SK-MEL-5 (cell line): ENCODE results near the gene POLD2. TPM values are rescaled to one million over a fixed set of nuclear protein-coding genes. Genes with fewer than 3 reads are reported as not detected.
A peak's percentile ranks its signal among the peaks of the same experiment; 100 is the strongest.

Experiments used
- DNase-seq: peaks from one replicate; pipeline ENCODE4 v3.0.0-alpha.2; 2016; ENCODE audit warnings: low read depth, low spot score
- in situ Hi-C: cut with HindIII; loops from 2 replicates; pipeline ENCODE4 v1.10.0; 2016; ENCODE audit warnings: low sequenced_read_pairs, high pct_unique_total_duplicates, low pct_unique_long_range_greater_than_20kb
- total RNA-seq: library from RNA; depleted of rRNA; stranded (reverse); fragments of >200 nt; shearing (Covaris generic); gene quantifications from 2 replicates; pipeline ENCODE4 v1.2.3, GENCODE V29; 2014

Gene POLD2
- total RNA-seq, 1 experiment from 2014 or later: 172 TPM

DNA sequence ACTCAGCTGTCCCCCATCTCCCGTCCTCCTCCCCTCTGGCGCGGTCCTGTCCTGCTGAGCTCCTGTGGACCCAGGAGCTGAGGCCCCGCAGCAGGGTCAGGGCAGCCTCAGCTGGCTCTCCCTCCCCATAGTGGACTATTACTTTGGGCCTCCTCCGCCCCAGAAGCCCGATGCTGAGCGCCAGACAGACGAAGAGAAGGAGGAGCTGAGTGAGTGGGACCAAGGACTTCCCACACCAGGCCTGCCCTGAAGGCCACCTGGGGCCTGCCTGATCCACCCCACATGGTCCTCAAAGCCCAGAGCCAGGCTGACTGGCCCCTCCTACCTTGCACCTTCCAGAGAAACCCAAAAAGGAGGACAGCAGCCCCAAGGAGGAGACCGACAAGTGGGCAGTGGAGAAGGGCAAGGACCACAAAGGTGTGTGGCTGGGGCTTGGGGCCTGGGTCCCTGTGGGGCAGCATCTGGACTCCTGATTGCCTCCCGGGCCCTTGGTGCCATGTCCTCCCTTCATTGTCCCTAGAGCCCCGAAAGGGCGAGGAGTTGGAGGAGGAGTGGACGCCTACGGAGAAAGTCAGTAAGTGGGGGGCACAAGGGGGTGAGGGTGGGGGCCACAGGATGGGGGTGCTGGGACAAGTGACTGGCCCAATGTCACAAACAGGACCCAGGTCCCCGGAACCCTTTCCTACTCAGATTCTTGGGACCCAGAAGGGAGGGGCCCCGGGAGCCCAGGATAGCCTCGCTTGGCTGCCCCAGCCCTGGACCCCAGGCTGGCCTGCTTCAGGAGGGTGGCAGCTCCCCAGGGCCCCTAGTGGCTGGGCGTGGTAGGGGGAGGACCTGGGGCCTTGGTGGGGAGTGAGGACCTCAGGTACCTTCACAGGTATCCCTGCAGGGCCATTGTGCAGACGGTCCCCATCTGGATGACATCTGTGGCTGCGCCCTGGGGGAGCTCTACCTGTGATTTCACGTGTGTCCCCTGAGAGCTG lies 14.3 kb downstream of the POLD2 start:
- in situ Hi-C loops: no loop called here
- DNase-seq: no peak

DNA sequence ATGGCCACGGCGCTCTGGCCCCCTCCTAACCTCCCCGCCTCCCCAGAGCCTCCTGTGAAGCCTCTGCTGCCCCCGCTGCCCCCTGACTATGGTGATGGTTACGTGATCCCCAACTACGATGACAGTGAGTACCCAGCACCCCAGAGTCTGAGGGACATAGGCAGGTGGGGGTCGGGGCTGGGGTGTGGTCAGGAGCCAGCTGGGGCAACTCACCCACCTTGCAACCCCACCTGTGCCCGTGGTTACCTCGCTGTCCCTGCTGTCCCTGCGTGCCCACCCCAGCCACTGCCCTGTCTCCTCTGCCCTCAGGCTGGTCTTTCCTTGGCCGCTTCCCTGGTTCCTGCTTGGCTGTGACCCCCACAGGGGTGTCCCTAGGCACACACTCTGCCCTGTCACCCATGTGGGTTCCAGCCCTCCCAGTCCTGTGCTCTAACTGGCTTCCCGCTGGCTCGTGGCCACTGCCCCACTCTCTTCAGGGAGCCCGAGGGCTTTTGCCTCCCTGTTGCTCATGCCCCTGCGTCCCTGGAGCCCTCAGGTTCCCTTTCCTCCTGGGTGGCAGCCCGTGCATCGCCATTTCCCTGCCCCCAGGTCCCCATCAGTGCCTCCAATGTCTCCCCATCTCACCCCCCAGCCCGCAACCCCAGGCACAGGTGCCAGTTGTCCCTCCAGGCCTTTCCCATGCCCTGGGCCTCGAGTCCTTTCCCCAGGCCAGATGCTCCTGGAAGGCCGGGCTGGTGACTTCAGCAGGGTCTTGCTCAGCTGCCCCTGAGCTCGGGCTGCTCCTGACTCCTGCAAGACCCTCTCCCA lies 15.2 kb downstream of the POLD2 start:
- in situ Hi-C loops: no loop called here
- DNase-seq: no peak

- DNase-seq: no peak
- in situ Hi-C loops: no loop called here
Observed at GRCh38 chr7:44107116-44107960, 16.0 kb downstream of the POLD2 start.

GRCh38 chr7:44106311-44107065 lies 16.9 kb downstream of the POLD2 start:
- DNase-seq: no peak
- in situ Hi-C loops: no loop called here

DNA sequence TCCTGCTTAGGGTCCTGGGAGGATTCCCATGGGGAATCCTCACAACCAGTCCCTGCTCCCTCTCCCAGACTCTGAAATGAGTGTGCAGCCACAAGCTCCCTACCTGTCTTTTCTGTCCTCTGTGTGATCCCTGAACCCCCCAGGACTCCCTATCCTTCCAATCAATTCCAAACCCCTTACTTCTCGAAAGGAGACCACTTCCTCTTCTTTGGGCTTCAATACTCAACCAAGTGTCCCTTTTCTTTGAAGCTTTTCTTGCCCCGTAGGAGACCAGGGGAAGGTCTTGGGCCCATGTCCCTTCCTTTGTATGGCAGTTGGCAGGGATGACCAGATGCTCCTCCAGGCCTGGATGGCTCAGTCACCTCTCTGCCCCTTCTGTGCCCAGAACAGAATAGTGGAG lies 17.5 kb downstream of the POLD2 start:
- in situ Hi-C loops: no loop called here

DNA sequence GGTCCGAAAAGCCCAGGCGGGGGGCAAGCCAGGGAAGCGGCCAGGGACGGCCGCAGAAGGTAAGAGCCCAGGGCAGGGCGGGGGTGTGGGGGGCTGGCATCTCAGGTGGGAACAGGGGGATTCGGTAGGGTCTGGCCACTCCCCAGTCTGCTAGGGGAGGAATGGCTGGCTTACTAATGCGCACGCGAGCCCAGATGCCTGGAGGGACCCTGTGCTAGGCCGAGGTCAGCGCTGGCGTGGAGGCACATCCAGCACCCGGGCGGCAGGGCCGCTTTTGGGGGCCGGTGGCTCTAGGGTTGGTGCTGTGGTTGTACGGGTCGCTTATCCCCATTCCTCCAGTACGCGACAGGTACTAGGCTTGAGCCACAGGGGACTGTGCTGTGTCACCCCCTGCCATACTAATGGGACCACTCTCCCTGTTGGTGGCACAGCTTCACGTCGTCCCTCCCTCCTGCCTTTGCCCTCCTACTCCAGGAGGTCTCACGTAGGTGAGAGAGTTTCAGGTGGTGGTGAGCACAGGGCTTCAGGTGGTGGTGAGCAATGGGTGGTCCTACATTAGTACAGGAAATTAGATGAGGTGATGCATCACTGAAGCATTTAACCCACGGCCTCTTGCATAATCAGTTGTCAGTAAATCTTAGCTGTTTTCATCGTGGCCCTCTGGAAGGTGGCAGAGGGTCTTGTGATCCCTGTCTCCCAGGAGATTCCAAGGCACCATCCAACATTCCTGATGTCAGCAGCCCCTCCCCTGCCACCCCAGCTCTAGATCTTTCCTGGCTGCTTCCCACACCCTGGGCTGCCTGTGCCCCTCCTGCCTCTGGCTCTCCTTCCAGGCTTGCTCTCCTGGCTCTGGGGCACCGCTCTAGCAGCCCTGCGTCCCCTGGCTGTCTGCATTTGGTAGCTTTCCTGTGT lies 18.2 kb downstream of the POLD2 start:
- in situ Hi-C loops: no loop called here
- no peak for DNase-seq

More for the DNA sequence above, 17.5 kb downstream of the POLD2 start:
- no peak for DNase-seq

DNA sequence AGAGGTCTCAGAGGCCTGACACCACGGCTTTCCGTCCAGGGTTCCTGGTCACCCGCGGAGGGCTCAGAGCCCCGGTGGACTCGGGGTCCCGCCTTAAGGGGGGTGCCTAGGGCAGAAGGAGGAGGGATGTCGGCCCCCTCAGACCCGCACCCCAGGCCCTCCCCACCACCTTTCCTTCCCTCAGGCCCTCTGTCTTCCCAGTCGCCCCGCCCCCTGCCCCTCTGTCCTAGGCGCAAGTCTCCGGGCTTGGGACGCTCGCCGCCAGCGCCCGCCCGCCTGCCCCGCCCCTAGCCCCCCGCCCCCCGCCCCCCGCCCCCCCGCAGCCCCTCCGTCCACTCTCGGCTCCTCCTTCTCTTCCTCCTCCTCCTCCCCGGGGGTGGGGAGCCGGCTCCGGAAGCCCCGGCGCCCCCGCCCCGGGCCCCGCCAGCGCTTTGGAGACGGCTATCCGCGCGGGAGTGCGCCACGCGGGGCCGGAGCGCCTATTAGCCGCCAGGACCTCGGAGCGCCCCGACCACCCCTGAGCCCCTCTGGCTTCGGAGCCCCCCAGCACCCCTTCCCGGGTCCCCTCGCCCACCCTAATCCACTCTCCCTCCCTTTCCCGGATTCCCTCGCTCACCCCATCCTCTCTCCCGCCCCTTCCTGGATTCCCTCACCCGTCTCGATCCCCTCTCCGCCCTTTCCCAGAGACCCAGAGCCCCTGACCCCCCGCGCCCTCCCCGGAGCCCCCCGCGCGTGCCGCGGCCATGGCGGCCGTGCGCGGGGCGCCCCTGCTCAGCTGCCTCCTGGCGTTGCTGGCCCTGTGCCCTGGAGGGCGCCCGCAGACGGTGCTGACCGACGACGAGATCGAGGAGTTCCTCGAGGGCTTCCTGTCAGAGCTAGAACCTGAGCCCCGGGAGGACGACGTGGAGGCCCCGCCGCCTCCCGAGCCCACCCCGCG lies 19.2 kb downstream of the POLD2 start, which contains the start of gene AEBP1:
Gene AEBP1 (plus strand): TSS at position 423 of the 937 bp plus-strand sequence. CDS start 321 bp downstream, at position 744.
- in situ Hi-C loops: no loop called here

GRCh38 chr7:44103566-44103922 lies 19.8 kb downstream of the POLD2 start:
- in situ Hi-C loops: no loop called here
- DNase-seq: no peak

More for the DNA sequence above, 19.2 kb downstream of the POLD2 start, which contains the start of gene AEBP1:
- no peak for DNase-seq

DNA sequence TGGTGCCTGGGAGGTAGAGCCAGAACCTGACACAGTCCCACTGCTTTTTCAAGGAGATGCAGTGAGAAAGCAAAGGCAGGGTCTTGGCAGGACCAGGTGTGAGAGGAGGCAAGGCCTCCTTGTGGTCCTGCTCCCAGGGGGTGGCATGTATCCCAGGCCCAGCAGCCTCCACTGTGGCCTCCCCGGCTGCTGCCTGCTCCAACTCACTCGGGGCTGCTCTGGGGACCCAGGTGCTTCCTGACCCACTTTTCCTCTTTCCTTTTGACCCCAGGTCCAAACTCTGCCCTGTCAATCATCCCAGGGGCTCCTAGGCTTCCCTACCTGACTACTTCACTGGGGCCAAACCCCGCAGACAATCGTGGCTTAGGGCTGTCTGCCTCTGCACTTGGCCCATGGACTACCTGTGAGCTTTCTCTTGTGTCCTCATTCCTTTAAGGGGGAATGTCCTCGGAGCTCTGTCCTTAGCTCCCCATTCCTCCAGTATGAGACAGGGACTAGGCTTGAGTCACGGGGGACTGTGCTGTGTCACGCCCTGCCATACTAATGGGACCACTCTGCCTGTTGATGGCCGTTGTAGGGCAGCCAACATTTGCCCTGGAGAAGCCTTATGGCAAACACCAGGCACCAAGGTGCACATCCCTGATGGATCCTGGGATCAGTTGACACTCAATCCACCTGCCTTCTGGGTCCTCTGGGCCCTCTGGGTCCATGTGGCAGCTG lies 20.3 kb downstream of the POLD2 start:
- no peak for DNase-seq
- in situ Hi-C loops: no loop called here

DNA sequence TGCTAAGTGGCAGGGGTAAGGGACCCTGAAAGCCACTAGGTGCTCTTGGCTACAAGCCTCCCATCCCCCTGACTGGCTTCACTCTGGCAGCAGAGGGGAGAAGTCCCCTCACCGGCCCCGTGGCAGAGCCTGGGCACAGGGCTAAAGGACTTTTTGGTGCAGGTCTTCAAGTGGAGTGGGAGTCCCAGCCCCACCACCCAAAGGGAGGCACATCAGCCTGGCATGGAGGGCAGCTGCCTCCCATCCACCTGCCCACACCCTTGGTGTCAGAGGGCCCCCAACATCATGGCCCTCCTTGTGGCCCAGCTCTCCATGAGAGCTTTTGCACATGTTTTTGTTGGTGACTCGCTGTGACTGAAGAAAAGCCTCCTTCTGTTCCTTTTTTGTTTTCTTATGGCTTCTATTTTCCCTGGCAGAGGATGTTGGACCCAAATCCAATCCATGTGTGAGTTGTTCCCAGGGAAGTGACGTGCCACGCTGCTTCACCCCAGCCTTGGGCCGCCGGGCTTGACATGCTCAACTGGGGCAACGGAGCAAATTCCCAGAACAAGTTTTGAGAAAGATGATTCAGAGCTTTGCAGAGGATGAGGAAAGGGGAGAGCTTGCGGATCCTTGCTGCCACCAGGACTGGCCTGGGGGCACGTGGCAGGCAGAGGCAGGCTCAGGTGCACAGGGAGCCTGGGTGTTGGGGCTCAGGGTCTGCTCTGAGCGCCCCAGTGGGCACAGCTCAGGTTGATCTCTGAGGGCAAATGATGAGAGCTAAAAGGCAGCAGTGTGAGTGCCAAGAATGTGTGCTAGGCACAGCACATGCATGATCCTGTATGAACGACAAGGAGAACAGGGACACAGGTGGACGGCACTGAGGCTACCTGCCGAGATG lies 21.1 kb downstream of the POLD2 start:
- DNase-seq: no peak
- in situ Hi-C loops: no loop called here

- no peak for DNase-seq
- in situ Hi-C loops: no loop called here
Observed at GRCh38 chr7:44101303-44101965, 21.9 kb downstream of the POLD2 start.

DNA sequence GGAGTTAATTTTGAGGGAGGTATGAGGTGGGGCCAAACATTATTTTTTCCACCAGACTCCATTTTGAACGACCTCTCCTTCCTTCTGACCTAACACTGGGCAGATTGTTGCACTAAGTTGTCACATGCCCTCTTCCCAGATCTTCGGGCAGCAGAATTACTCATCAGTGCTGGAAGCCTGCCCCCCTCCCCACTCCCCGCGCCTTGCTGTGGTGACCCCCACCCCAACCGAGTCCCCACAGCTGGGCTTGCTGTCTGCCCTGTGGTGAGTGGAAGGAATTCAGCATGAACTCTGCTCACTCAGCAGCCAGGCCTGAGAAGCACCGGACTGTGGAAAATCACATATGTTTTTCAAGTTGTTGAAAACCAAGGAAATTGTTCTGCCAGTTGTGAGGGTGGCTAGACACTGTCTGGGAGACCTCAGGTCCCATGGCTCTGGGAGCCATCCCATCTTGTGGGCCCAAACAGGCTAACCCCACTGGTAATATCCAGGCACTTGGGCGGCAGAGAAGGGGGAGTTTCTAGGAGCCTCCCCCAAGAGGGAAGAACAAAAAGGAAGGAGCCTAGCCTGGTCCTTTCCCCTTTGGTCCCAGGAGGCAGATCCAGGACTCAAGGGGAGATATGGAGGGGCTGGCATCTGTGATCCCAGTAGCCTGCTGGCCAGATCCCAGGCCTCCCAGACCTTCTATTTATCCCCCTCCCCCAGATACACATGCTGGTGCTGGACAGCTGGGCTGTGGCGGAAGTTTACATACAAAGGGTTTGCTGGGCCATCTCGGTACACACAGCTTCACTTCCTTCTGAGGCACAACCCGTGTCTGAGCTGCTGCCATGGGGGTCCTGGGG lies 22.7 kb downstream of the POLD2 start:
- DNase-seq: peak; percentile 51
- in situ Hi-C loops: no loop called here
